Aorta (tissue), 5 donors: Measurements from ENCODE around the gene CTIF. TPM values are rescaled to one million over a fixed set of nuclear protein-coding genes. Genes with fewer than 3 reads are reported as not detected.

Experiments
- ATAC-seq: fragments of 200-7000 bp; cut with Tn5 transposase; one replicate; pipeline ENCODE4 v1.9.1; 2022; ENCODE audit warnings: moderate library complexity; ENCODE audit not compliant: low FRiP score
- DNase-seq, 2 donors: peaks; one replicate each; pipeline ENCODE4 v3.0.0-alpha.2; 2020
- H3K27ac ChIP-seq, 2 donors: one replicate each; pipeline ENCODE4 v1.5.1; 2013; ENCODE audit warnings: low read length in 2 of 2, mild to moderate bottlenecking in 2 of 2, moderate library complexity in 2 of 2, control low read depth in 1 of 2, inconsistent platforms in 1 of 2, low read depth in 1 of 2
- H3K27me3 ChIP-seq, 2 donors: one replicate each; pipeline ENCODE4 v1.6.1; 2013; ENCODE audit warnings: control low read depth in 1 of 2, low read length in 1 of 2, mild to moderate bottlenecking in 1 of 2, moderate library complexity in 1 of 2; ENCODE audit not compliant: insufficient read depth in 2 of 2, control insufficient read depth in 1 of 2
- H3K36me3 ChIP-seq, 2 donors: one replicate each; pipeline ENCODE4 v1.6.1; 2013; ENCODE audit warnings: control low read depth in 1 of 2, low read length in 1 of 2, mild to moderate bottlenecking in 1 of 2; ENCODE audit not compliant: insufficient read depth in 2 of 2, control insufficient read depth in 1 of 2
- H3K4me1 ChIP-seq, 2 donors: one replicate each; pipeline ENCODE4 v1.6.1; 2013; ENCODE audit warnings: low read length in 2 of 2, control low read depth in 1 of 2, mild to moderate bottlenecking in 1 of 2, moderate library complexity in 1 of 2; ENCODE audit not compliant: insufficient read depth in 2 of 2, control insufficient read depth in 1 of 2
- H3K4me3 ChIP-seq, 2 donors: one replicate each; pipeline ENCODE4 v1.5.1; 2013; ENCODE audit warnings: low read length in 2 of 2, control low read depth in 1 of 2, mild to moderate bottlenecking in 1 of 2
- H3K9me3 ChIP-seq: one replicate; pipeline ENCODE4 v1.6.1; 2013; ENCODE audit warnings: mild to moderate bottlenecking, low read length; ENCODE audit not compliant: control insufficient read depth
- WGBS, 2 donors: extraction: QIAGEN DNeasy Blood & Tissue Kit; methylation state at CpG; one replicate each; pipeline ENCODE4 v1.1.7; 2013; 5-methylcytosine and 5-hydroxymethylcytosine counted together
- intact Hi-C, 2 donors: fragments of 100-400 bp; cut with DNase I; formaldehyde crosslinking; loops; one replicate each; pipeline versions ENCODE4 v1.14.2 to v1.15.0; 2022
- polyA plus RNA-seq, 2 donors: library from polyadenylated mRNA; stranded (reverse); fragments of 200-250 nt; gene quantifications; one replicate each; pipeline ENCODE4 v1.2.3, GENCODE V29; 2013
- total RNA-seq, 2 donors: library from RNA; stranded (reverse); fragmentation: NEBNext Ultra II Directional; extraction: Animal tissue kit (Norgen Biotek cat#: 25700); gene quantifications; one replicate each; pipeline ENCODE4 v1.2.1, GENCODE V29; 2021
- donor health status: healthy with polysubstance abuse.
- donor health status: Bipolar disorder and iron deficiency.
- donor health status: DM: no; HTN: no; CAD: no.
- donor health status: DM: no; HTN: no; CAD: no.
- donor health status: DM: yes; HTN: yes; CAD: no.

CTIF gene
- total and polyA plus RNA-seq, 4 donors: 14.4 to 113 (median 93.4) TPM

- H3K36me3 ChIP-seq: no peaks in the 10 kb centered on the region
- no peak overlapping the region for H3K27ac ChIP-seq
- no peaks in the 10 kb centered on the region for H3K4me1 ChIP-seq
- no peaks in the 10 kb centered on the region for H3K9me3 ChIP-seq
- no peak overlapping the region for H3K4me3 ChIP-seq
- DNase-seq: no peak
- intact Hi-C loops: no loop called here
- ATAC-seq: no peak
- 85 to 86% methylated on average over 3 of the region's 3 CpGs for WGBS, 2 donors
- H3K27me3 ChIP-seq: no peaks in the 10 kb centered on the region
Measured at GRCh38 chr18:48552130-48552529, 13.3 kb downstream of the CTIF start.

GRCh38 chr18:48553236-48553635 lies 14.4 kb downstream of the CTIF start:
- Histone ChIP-seq H3K36me3 (no peaks in the 10 kb centered on the region), H3K9me3 (no peaks in the 10 kb centered on the region), H3K27me3 (no peaks in the 10 kb centered on the region), H3K27ac (no peak overlapping the region), H3K4me1 (no peaks in the 10 kb centered on the region), H3K4me3 (no peak overlapping the region)
- ATAC-seq (no peak), DNase-seq (peak in 1 of 2 donors; percentile 52)
- WGBS, 2 donors: 91 to 94% methylated on average over 13 of the region's 13 CpGs
- intact Hi-C loops: no loop called here

- no peaks in the 10 kb centered on the region for H3K4me1 ChIP-seq
- peaks cover 2% of the 10 kb centered on the region for H3K9me3 ChIP-seq
- intact Hi-C loops: no loop called here
- no peak overlapping the region for H3K27ac ChIP-seq
- no peaks in the 10 kb centered on the region for H3K36me3 ChIP-seq
- H3K27me3 ChIP-seq: no peaks in the 10 kb centered on the region
- ATAC-seq (no peak), DNase-seq (peak in 1 of 2 donors; percentile 20)
- no peak overlapping the region for H3K4me3 ChIP-seq
- 91 to 97% methylated on average over 7 of the region's 7 CpGs for WGBS, 2 donors
Measured at GRCh38 chr18:48554610-48555400, 16.0 kb downstream of the CTIF start.

GRCh38 chr18:48555465-48555995 lies 16.7 kb downstream of the CTIF start:
- DNase-seq (peak in 1 of 2 donors; percentile 30), ATAC-seq (no peak)
- Histone ChIP-seq H3K27me3 (no peaks in the 10 kb centered on the region), H3K9me3 (peaks cover 2% of the 10 kb centered on the region), H3K4me3 (no peak overlapping the region), H3K36me3 (no peaks in the 10 kb centered on the region), H3K27ac (no peak overlapping the region), H3K4me1 (no peaks in the 10 kb centered on the region)
- intact Hi-C loops: no loop called here

GRCh38 chr18:48557640-48558174 lies 18.9 kb downstream of the CTIF start:
- WGBS, 2 donors: 98% methylated on average over 2 of the region's 2 CpGs
- DNase-seq (no peak), ATAC-seq (no peak)
- no peaks in the 10 kb centered on the region for H3K36me3 ChIP-seq
- H3K27ac ChIP-seq: no peak overlapping the region
- no peaks in the 10 kb centered on the region for H3K27me3 ChIP-seq
- peaks cover 0 to 3% of the 10 kb centered on the region in 2 donors for H3K4me1 ChIP-seq
- intact Hi-C loops: no loop called here
- H3K4me3 ChIP-seq: no peak overlapping the region
- peaks cover 2% of the 10 kb centered on the region for H3K9me3 ChIP-seq

- WGBS, 2 donors: 58 to 59% methylated on average over 2 of the region's 2 CpGs
- H3K4me3 ChIP-seq: no peak overlapping the region
- ATAC-seq (no peak), DNase-seq (no peak)
- no peak overlapping the region for H3K27ac ChIP-seq
- H3K4me1 ChIP-seq: peaks cover 0 to 3% of the 10 kb centered on the region in 2 donors
- H3K36me3 ChIP-seq: no peaks in the 10 kb centered on the region
- intact Hi-C loops: no loop called here
- H3K27me3 ChIP-seq: no peaks in the 10 kb centered on the region
- peaks cover 2% of the 10 kb centered on the region for H3K9me3 ChIP-seq
Measured at GRCh38 chr18:48558248-48558647, 19.4 kb downstream of the CTIF start.

GRCh38 chr18:48560491-48560890 lies 21.7 kb downstream of the CTIF start:
- Histone ChIP-seq H3K4me3 (no peak overlapping the region), H3K27ac (no peak overlapping the region), H3K9me3 (peaks cover 2% of the 10 kb centered on the region), H3K27me3 (no peaks in the 10 kb centered on the region), H3K4me1 (peaks cover 0 to 3% of the 10 kb centered on the region in 2 donors), H3K36me3 (no peaks in the 10 kb centered on the region)
- intact Hi-C loops: no loop called here
- DNase-seq (peak; percentile 30 to 51), ATAC-seq (no peak)
- 90 to 92% methylated on average over 7 of the region's 7 CpGs for WGBS, 2 donors

- peak in 1 of 2 donors; percentile 3 for DNase-seq
- no peaks in the 10 kb centered on the region for H3K36me3 ChIP-seq
- H3K27ac ChIP-seq: peak overlapping the region in 1 of 2 donors; percentile 45
- H3K9me3 ChIP-seq: peaks cover 2% of the 10 kb centered on the region
- no peak overlapping the region for H3K4me3 ChIP-seq
- H3K4me1 ChIP-seq: peaks cover 0 to 3% of the 10 kb centered on the region in 2 donors
- no peaks in the 10 kb centered on the region for H3K27me3 ChIP-seq
- no peak for ATAC-seq
- intact Hi-C loops: no loop called here
Measured at GRCh38 chr18:48562075-48562474, 23.2 kb downstream of the CTIF start.

- no peak for ATAC-seq
- Histone ChIP-seq H3K36me3 (no peaks in the 10 kb centered on the region), H3K9me3 (peaks cover 2% of the 10 kb centered on the region), H3K27me3 (no peaks in the 10 kb centered on the region), H3K4me1 (peaks cover 0 to 3% of the 10 kb centered on the region in 2 donors), H3K4me3 (no peak overlapping the region), H3K27ac (no peak overlapping the region)
- intact Hi-C loops: no loop called here
- DNase-seq: peak in 1 of 2 donors; percentile 64
- 94 to 96% methylated on average over 2 of the region's 2 CpGs for WGBS, 2 donors
Measured at GRCh38 chr18:48563027-48563426, 24.2 kb downstream of the CTIF start.
